Esophagus squamous epithelium (tissue), 4 donors: ENCODE results near the gene SH3PXD2A.

ENCODE experiments used
- CTCF ChIP-seq, 6 experiments: fragments of 450-650 bp in 4 of 6; fragments of 200-600 bp in 2 of 6; sonication (generic) in 2 of 6; IDR thresholded peaks; one replicate each; pipeline ENCODE4 v1.5.1; 2016 to 2019; ENCODE audit warnings: antibody characterized with exemption in 6 of 6, mild to moderate bottlenecking in 4 of 6, moderate library complexity in 4 of 6
- POLR2A ChIP-seq, 4 donors: fragments of 450-650 bp; IDR thresholded peaks; one replicate each; pipeline ENCODE4 v1.6.1; 2017; ENCODE audit warnings: antibody characterized with exemption in 4 of 4, mild to moderate bottlenecking in 4 of 4, moderate library complexity in 3 of 4

GRCh38 chr10:103716206-103717160 lies 138.9 kb downstream of the SH3PXD2A start:
- peak in 1 of 6 experiments; percentile 35 for TF ChIP-seq CTCF (IDR thresholded peaks at IDR 0.05)
- TF ChIP-seq POLR2A (IDR thresholded peaks at IDR 0.05) = no peak
